ENCODE data around the gene FRMD7.
A peak's percentile ranks its signal among the peaks of the same experiment; 100 is the strongest.
"Not testable (repeated sequence)": the region's sequence is repeated elsewhere in the genome, so short reads cannot be mapped to it uniquely, and the experiment has no call there.

Gene FRMD7, protein sequence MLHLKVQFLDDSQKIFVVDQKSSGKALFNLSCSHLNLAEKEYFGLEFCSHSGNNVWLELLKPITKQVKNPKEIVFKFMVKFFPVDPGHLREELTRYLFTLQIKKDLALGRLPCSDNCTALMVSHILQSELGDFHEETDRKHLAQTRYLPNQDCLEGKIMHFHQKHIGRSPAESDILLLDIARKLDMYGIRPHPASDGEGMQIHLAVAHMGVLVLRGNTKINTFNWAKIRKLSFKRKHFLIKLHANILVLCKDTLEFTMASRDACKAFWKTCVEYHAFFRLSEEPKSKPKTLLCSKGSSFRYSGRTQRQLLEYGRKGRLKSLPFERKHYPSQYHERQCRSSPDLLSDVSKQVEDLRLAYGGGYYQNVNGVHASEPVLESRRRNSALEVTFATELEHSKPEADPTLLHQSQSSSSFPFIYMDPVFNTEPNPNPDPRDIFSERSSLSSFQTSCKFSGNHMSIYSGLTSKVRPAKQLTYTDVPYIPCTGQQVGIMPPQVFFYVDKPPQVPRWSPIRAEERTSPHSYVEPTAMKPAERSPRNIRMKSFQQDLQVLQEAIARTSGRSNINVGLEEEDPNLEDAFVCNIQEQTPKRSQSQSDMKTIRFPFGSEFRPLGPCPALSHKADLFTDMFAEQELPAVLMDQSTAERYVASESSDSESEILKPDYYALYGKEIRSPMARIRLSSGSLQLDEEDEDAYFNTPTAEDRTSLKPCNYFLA

DNA sequence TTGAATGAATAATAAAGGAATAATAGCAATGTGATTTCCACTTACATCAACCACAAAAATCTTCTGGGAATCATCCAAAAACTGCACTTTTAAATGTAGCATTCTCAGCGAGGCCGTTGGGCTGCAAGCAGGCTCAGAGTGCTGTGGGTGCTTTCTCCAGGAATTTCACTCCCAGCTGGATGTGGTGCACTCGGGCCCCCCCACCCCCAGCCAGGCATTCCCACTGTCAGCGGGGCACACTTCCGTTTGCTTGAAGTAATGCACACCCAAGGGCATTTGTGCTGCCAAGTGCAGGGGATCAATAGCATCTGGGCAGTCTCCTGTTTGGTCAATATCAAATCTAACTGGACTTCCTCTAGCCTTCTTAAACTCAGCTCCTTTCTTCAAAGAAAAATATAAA is at the start of gene FRMD7:
FRMD7 (minus strand) TSS at position 278 of the 400 bp plus-strand sequence; CDS start at position 102, 176 bp downstream.
- DNase-seq: peak; percentile 71

GRCh38 chrX:132173647-132174046 is 45.8 kb upstream of the FRMD7 start:
- DNase-seq: peak; percentile 1

- peak; percentile 82 for DNase-seq
Measured at GRCh38 chrX:132171881-132172280, 44.1 kb upstream of the FRMD7 start.

- no peak for DNase-seq
Measured at GRCh38 chrX:132171478-132171877, 43.7 kb upstream of the FRMD7 start.

- no peak for DNase-seq
Measured at GRCh38 chrX:132169554-132169953, 41.7 kb upstream of the FRMD7 start.

DNA sequence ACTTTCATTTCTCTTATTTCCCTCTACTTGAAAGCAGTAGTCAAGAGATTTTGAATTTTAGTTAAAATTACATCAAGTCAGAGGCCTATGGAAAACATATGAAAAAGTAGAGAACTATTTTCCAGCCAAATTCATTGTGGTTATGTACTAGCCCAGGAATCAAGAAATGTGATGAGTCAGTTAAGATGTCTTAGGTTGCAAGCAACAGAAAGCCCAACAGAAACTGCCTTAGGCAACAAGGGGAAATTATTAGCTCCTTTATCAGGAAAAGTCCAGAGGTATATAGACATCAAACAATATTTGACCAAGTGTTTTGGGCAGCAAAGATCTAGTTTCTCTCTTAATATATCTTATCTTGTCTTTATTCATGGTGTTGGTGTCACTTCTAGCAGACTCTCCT is 37.8 kb upstream of the FRMD7 start:
- peak; percentile 34 for DNase-seq

DNA sequence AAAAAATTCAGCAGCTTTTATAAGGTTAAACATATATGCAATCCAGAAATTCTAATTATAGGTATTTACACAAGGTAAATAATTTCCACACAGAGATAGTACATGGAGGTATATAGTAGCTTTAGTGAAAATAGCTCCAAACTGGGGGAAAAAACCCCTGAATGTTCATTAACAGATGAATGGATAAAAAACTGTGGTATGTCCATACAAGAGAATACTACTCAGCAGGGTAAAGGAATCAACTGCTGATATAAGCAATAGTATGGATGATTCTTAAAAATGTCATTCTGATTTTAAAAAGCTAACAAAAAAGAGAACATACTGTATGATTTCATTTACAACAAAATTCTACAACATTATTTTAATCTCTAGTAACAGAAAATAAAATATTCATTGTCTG is 37.2 kb upstream of the FRMD7 start:
- DNase-seq: no peak

GRCh38 chrX:132163094-132163493 is 35.3 kb upstream of the FRMD7 start:
- DNase-seq: not testable (repeated sequence)

DNA sequence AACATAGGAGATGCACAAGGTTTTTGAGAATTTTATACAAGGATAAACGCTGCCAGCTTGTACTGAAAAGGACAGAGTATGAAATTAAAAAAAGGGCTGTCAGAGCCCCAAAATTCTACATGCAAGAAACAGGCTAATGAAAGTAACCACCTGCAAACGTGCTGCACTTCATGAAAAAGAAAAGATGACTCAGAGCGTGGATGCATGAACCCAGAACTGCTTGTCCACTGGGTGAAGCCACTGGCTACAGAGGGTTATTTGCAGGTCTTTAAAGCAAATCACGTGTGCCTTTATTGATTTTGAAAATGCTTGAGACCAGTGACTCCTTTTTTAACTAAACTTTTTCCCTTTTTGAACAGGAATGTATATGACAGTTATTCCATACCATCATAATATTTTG is 25.3 kb upstream of the FRMD7 start:
- DNase-seq: no peak

- no peak for DNase-seq
Measured at GRCh38 chrX:132146456-132146855, 18.6 kb upstream of the FRMD7 start.

- peak; percentile 19 for DNase-seq
Measured at GRCh38 chrX:132144061-132144460, 16.2 kb upstream of the FRMD7 start.

- DNase-seq: no peak
Measured at GRCh38 chrX:132125906-132126305, 1.9 kb downstream of the FRMD7 start.

DNA sequence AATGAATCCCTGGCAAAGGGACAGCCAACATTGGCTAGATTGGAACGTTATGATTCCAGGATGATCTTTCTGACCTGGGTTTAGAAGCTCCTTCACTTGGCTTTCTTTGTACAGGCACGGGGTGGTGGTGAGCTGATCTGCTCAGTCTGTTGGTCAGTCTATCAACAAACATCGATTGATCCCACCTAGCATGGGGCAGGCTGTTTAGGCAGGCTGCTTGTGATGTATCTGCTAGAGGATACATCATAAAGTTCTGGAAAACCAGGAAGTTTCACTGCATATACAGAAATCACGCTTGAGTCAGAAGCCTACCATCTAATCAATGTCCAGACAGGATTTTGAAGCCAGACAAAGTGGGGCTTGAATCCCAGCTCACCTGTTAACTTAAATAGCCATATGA is 6.9 kb downstream of the FRMD7 start:
- no peak for DNase-seq

GRCh38 chrX:132119821-132120515 is 7.9 kb downstream of the FRMD7 start:
- no peak for DNase-seq

GRCh38 chrX:132119283-132119682 is 8.5 kb downstream of the FRMD7 start:
- no peak for DNase-seq

DNA sequence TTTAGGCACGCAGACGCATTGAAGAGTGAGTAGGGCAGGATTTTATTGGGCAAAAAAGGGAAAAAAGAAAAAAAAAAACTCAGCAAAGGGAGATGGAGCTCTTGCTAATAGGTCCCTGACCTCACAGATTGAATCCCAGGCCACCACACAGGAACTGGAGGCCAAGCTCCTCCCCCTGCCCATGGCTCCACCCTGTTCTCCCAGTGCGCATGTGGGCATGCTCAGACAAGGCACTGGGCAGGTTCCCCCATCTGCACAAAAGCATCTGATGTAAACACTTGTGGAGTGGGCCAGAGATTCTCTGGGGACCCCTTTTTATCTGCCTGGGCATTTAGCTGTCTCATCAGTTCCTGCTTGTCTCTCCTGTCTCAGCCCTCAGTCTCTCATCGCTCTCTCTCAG is 9.5 kb downstream of the FRMD7 start:
- DNase-seq: no peak

DNA sequence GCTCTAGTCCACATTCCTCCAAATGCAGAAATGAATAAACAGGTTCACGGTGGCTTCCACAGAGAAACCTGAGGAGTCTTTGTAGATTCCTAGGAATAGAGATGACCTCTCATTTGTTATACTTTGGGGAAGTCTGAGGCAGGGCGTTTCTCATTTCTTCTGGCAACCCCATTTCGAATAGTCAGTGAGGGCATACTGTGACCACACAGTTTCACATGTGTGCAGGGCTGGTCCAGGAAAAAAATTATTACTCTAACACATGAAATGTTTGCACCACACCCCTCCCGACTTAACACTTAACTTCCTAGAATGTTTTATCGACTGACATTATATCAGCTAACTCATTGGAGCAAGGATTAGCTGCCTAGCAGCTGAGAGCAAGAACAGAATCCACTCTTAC is 12.0 kb downstream of the FRMD7 start:
- no peak for DNase-seq

DNA sequence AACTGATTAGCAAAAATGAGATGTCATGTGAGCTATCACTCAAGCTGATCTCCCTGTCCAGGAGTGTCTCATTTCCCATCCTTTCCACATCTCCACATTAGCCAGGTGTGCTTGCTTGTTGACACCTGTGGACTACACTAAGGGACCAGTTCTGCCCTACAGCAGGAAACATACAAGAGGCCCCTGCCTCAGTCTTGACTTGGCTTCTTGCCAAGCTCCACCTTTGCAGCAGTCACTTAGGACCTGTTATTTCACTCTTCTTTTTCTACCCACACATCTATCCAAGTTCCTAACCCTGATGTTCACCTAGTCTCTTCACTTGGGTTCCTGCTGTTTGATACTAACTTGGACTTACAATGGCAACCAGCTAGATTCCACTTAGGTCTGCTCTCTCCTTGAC is 13.2 kb downstream of the FRMD7 start:
- no peak for DNase-seq

DNA sequence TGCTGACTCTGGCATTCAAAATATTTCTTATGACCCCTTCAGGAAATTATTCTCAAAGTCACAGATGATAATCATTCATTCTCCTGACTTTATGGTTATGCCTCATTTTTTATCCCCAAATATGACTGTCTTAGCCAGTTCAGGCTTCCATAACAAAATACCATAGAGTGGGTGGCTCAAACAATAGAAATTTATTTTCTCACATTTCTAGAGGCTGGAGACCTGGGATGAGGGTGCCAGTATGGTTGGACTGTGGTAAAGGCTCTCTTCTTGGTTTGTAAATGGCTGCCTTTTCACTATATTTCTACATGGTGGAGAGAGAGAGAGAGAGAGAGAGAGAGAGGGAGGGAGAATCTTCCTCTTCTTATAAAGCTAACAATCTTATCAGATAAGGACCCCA is 20.5 kb downstream of the FRMD7 start:
- no peak for DNase-seq

GRCh38 chrX:132101799-132102198 is 26.0 kb downstream of the FRMD7 start:
- no peak for DNase-seq

GRCh38 chrX:132101206-132101605 is 26.6 kb downstream of the FRMD7 start:
- no peak for DNase-seq

GRCh38 chrX:132098704-132099103 is 29.1 kb downstream of the FRMD7 start:
- not testable (repeated sequence) for DNase-seq

DNA sequence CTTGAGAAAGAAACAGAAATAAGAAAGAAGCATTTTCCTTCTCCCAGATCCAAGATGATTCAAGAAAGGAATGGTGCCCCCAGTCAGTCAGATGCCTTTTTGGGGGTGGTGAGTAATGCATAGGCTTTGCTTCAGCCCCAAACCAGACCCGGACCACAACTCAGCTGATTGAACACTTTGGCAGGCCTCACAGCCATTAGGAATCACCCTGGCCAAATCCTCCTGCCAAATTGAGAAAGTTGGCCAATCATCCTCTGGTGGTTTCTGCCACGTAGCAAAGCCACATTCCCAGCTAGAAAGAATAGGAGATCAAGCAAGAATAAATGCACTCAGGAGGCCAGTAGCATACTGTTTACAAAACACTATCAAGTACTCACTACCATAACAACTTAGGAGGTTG is 33.7 kb downstream of the FRMD7 start:
- DNase-seq: peak; percentile 75

All from fibroblast of upper back skin (primary cell).